HEK293 (cell line): Measurements from ENCODE around the gene HNRNPC.
A peak's percentile ranks its signal among the peaks of the same experiment; 100 is the strongest.

Source experiments
- GLIS1 ChIP-seq: fragments of 450-650 bp; formaldehyde crosslinking; IDR thresholded peaks from 2 replicates; pipeline ENCODE4 v1.5.1; 2016; ENCODE audit warnings: missing biosample characterization, missing genetic modification characterization
- HOXA7 ChIP-seq: sonication (generic); formaldehyde crosslinking; IDR thresholded peaks from 2 replicates; pipeline ENCODE4 v1.8.1; 2022; ENCODE audit warnings: missing genetic modification reagents, borderline replicate concordance
- KLF1 ChIP-seq: fragments of 450-650 bp; formaldehyde crosslinking; IDR thresholded peaks from 2 replicates; pipeline ENCODE4 v1.5.1; 2016; ENCODE audit warnings: missing biosample characterization, missing genetic modification characterization
- KLF9 ChIP-seq: fragments of 450-650 bp; formaldehyde crosslinking; IDR thresholded peaks from 2 replicates; pipeline ENCODE4 v1.5.1; 2016; ENCODE audit warnings: missing biosample characterization, missing genetic modification characterization, low read depth
- PATZ1 ChIP-seq: fragments of 450-650 bp; formaldehyde crosslinking; IDR thresholded peaks from 2 replicates; pipeline ENCODE4 v1.5.1; 2016; ENCODE audit warnings: missing biosample characterization, missing genetic modification characterization
- PRDM1 ChIP-seq: fragments of 450-650 bp; formaldehyde crosslinking; IDR thresholded peaks from 2 replicates; pipeline ENCODE4; 2016; ENCODE audit warnings: missing biosample characterization, missing genetic modification characterization
- PRDM6 ChIP-seq: fragments of 450-650 bp; formaldehyde crosslinking; IDR thresholded peaks from 2 replicates; pipeline ENCODE4 v1.5.1; 2017; ENCODE audit warnings: missing biosample characterization, missing genetic modification characterization
- SP3 ChIP-seq: fragments of 450-650 bp; formaldehyde crosslinking; IDR thresholded peaks from 2 replicates; pipeline ENCODE4 v1.5.1; 2016; ENCODE audit warnings: missing biosample characterization, missing genetic modification characterization
- TRIM28 ChIP-seq: IDR thresholded peaks from 2 replicates; pipeline ENCODE4 v1.6.1; 2011; ENCODE audit warnings: low read length, control low read depth, borderline replicate concordance
- ZBTB26 ChIP-seq: fragments of 450-650 bp; formaldehyde crosslinking; optimal IDR thresholded peaks from 2 replicates; pipeline ENCODE3; 2016; ENCODE audit warnings: missing biosample characterization, mild to moderate bottlenecking, missing genetic modification characterization
- ZBTB8A ChIP-seq: fragments of 450-650 bp; formaldehyde crosslinking; IDR thresholded peaks from 2 replicates; pipeline ENCODE4 v1.5.1; 2016; ENCODE audit warnings: missing biosample characterization, missing genetic modification characterization
- ZNF175 ChIP-seq: fragments of 450-650 bp; formaldehyde crosslinking; IDR thresholded peaks from 2 replicates; pipeline ENCODE4 v1.5.1; 2016; ENCODE audit warnings: missing biosample characterization, missing genetic modification characterization
- ZNF214 ChIP-seq: fragments of 450-650 bp; formaldehyde crosslinking; IDR thresholded peaks from 2 replicates; pipeline ENCODE4 v1.5.1; 2017; ENCODE audit warnings: missing biosample characterization, mild to moderate bottlenecking, missing genetic modification characterization, borderline replicate concordance
- ZNF24 ChIP-seq: fragments of 450-650 bp; formaldehyde crosslinking; IDR thresholded peaks from 2 replicates; pipeline ENCODE4 v1.5.1; 2016; ENCODE audit warnings: missing biosample characterization, missing genetic modification characterization
- ZNF280C ChIP-seq: fragments of 450-650 bp; formaldehyde crosslinking; IDR thresholded peaks from 2 replicates; pipeline ENCODE4 v1.5.1; 2016; ENCODE audit warnings: missing biosample characterization, missing genetic modification characterization
- ZNF280D ChIP-seq: fragments of 450-650 bp; formaldehyde crosslinking; IDR thresholded peaks from 2 replicates; pipeline ENCODE4 v1.5.1; 2016; ENCODE audit warnings: missing biosample characterization, missing genetic modification characterization
- ZNF391 ChIP-seq: fragments of 450-650 bp; formaldehyde crosslinking; IDR thresholded peaks from 2 replicates; pipeline ENCODE4 v1.5.1; 2016; ENCODE audit warnings: low read depth, missing biosample characterization, missing genetic modification characterization, borderline replicate concordance
- ZNF394 ChIP-seq: fragments of 450-650 bp; formaldehyde crosslinking; IDR thresholded peaks from 2 replicates; pipeline ENCODE4 v1.5.1; 2016; ENCODE audit warnings: missing biosample characterization, missing genetic modification characterization, mild to moderate bottlenecking, moderate library complexity, borderline replicate concordance
- ZNF571 ChIP-seq: fragments of 450-650 bp; formaldehyde crosslinking; IDR thresholded peaks from 2 replicates; pipeline ENCODE4 v1.5.0; 2017; ENCODE audit warnings: missing biosample characterization, missing genetic modification characterization
- ZNF596 ChIP-seq: fragments of 450-650 bp; IDR thresholded peaks from 2 replicates; pipeline ENCODE4 v1.5.0; 2018; ENCODE audit warnings: missing biosample characterization, mild to moderate bottlenecking, missing genetic modification characterization, moderate library complexity
- ZNF624 ChIP-seq: fragments of 450-650 bp; formaldehyde crosslinking; IDR thresholded peaks from 2 replicates; pipeline ENCODE4 v1.5.1; 2017; ENCODE audit warnings: missing biosample characterization, missing genetic modification characterization
- ZNF626 ChIP-seq: fragments of 450-650 bp; sonication (Bioruptor Pico); formaldehyde crosslinking; IDR thresholded peaks from 2 replicates; pipeline ENCODE4 v1.5.1; 2018; ENCODE audit warnings: missing biosample characterization, missing genetic modification characterization, inconsistent platforms
- ZNF639 ChIP-seq: fragments of 450-650 bp; formaldehyde crosslinking; IDR thresholded peaks from 2 replicates; pipeline ENCODE4 v1.5.1; 2016; ENCODE audit warnings: missing biosample characterization, missing genetic modification characterization
- ZNF677 ChIP-seq: fragments of 450-650 bp; IDR thresholded peaks from 2 replicates; pipeline ENCODE4 v1.5.0; 2018; ENCODE audit warnings: missing biosample characterization, mild to moderate bottlenecking, missing genetic modification characterization, moderate library complexity
- ZNF707 ChIP-seq: fragments of 450-650 bp; formaldehyde crosslinking; IDR thresholded peaks from 2 replicates; pipeline ENCODE4 v1.5.1; 2016; ENCODE audit warnings: missing biosample characterization, missing genetic modification characterization
- ZNF76 ChIP-seq: fragments of 450-650 bp; formaldehyde crosslinking; IDR thresholded peaks from 2 replicates; pipeline ENCODE4; 2016; ENCODE audit warnings: low read depth, missing biosample characterization, missing genetic modification characterization, borderline replicate concordance
- ZNF768 ChIP-seq: fragments of 450-650 bp; formaldehyde crosslinking; IDR thresholded peaks from 2 replicates; pipeline ENCODE4 v1.5.1; 2018; ENCODE audit warnings: missing biosample characterization, mild to moderate bottlenecking, missing genetic modification characterization
- ZXDB ChIP-seq: fragments of 450-650 bp; formaldehyde crosslinking; IDR thresholded peaks from 2 replicates; pipeline ENCODE4 v1.5.1; 2016; ENCODE audit warnings: missing biosample characterization, missing genetic modification characterization

HNRNPC gene

GRCh38 chr14:21269252-21270046 is at the start of gene HNRNPC (continued):
- TF ChIP-seq ZNF280C (tag by site-specific recombination) (no peak), ZNF391 (tag by site-specific recombination) (no peak; the same call in 1 of the 2 replicates), KLF1 (peak; percentile 37; the same call in 1 of the 2 replicates), TRIM28 (peak; percentile 58; the same call in 1 of the 2 replicates), ZNF639 (tag by site-specific recombination) (peak; percentile 72; the same call in 1 of the 2 replicates), HOXA7 (no peak), ZBTB26 (tag by site-specific recombination) (peak; percentile 9), ZBTB8A (peak; percentile 78), ZNF76 (tag by site-specific recombination) (0 out of 2 replicates have a peak, but pooled peaks have one; percentile 33), SP3 (tag by site-specific recombination) (peak; percentile 97), ZNF596 (no peak), ZNF768 (tag by site-specific recombination) (no peak), PRDM1 (tag by site-specific recombination) (no peak), ZNF677 (tag by site-specific recombination) (no peak), ZNF571 (tag by site-specific recombination) (no peak), ZNF707 (tag by site-specific recombination) (no peak), PRDM6 (tag by site-specific recombination) (peak; percentile 72), ZNF626 (tag by site-specific recombination) (no peak), ZNF280D (no peak), ZNF24 (tag by site-specific recombination) (no peak; the same call in 1 of the 2 replicates), GLIS1 (tag by site-specific recombination) (no peak; the same call in 1 of the 2 replicates), ZNF214 (tag by site-specific recombination) (no peak), ZNF394 (peak; percentile 58; the same call in 1 of the 2 replicates), PATZ1 (tag by site-specific recombination) (peak; percentile 69), ZNF175 (tag by site-specific recombination) (no peak), ZXDB (peak; percentile 71), ZNF624 (no peak), KLF9 (peak; percentile 32; the same call in 1 of the 2 replicates)
